HepG2 (cell line): ENCODE data around the gene CLRN2. TPM values are rescaled to one million over a fixed set of nuclear protein-coding genes. Genes with fewer than 3 reads are reported as not detected.
A peak's percentile ranks its signal among the peaks of the same experiment; 100 is the strongest.

ENCODE experiments used
- CSRNP1 ChIP-seq: sonication (generic); formaldehyde crosslinking; IDR thresholded peaks from 2 replicates; pipeline ENCODE4 v1.8.1; 2023; ENCODE audit warnings: mild to moderate bottlenecking, missing genetic modification reagents
- DMTF1 ChIP-seq: sonication (generic); formaldehyde crosslinking; IDR thresholded peaks from 2 replicates; pipeline ENCODE4 v1.4.0; 2020; ENCODE audit warnings: mild to moderate bottlenecking, missing genetic modification reagents
- FOXK1 ChIP-seq: sonication (generic); formaldehyde crosslinking; IDR thresholded peaks from 2 replicates; pipeline ENCODE4 v1.4.0; 2020; ENCODE audit warnings: low read depth, missing genetic modification reagents, borderline replicate concordance
- HNF4A ChIP-seq: sonication (generic); formaldehyde crosslinking; IDR thresholded peaks from 2 replicates; pipeline ENCODE4 v1.4.0; 2020; ENCODE audit warnings: missing genetic modification reagents
- KLF13 ChIP-seq: sonication (generic); formaldehyde crosslinking; IDR thresholded peaks from 2 replicates; pipeline ENCODE4 v1.4.0; 2020; ENCODE audit warnings: mild to moderate bottlenecking, missing genetic modification reagents
- MEIS2 ChIP-seq: sonication (generic); formaldehyde crosslinking; IDR thresholded peaks from 2 replicates; pipeline ENCODE4 v1.9.0; 2021; ENCODE audit warnings: mild to moderate bottlenecking, missing genetic modification reagents
- NAIF1 ChIP-seq: sonication (generic); formaldehyde crosslinking; IDR thresholded peaks from 2 replicates; pipeline ENCODE4 v1.5.0; 2020; ENCODE audit warnings: mild to moderate bottlenecking, missing genetic modification reagents, borderline replicate concordance
- NCOR1 ChIP-seq: fragments of 200-600 bp; sonication (generic); IDR thresholded peaks from 2 replicates; pipeline ENCODE4 v1.7.0; 2017; ENCODE audit warnings: antibody characterized with exemption, low read length, borderline replicate concordance
- PAX8 ChIP-seq: sonication (generic); formaldehyde crosslinking; IDR thresholded peaks from 2 replicates; pipeline ENCODE4 v1.8.0; 2022; ENCODE audit warnings: mild to moderate bottlenecking, missing genetic modification reagents, borderline replicate concordance
- TBX2 ChIP-seq: sonication (generic); formaldehyde crosslinking; IDR thresholded peaks from 2 replicates; pipeline ENCODE4 v1.5.0; 2020; ENCODE audit warnings: missing genetic modification reagents, mild to moderate bottlenecking, borderline replicate concordance
- ZNF260 ChIP-seq: sonication (generic); formaldehyde crosslinking; IDR thresholded peaks from 2 replicates; pipeline ENCODE4 v1.4.0; 2020; ENCODE audit warnings: missing genetic modification reagents, low read depth, mild to moderate bottlenecking, borderline replicate concordance
- ZNF33A ChIP-seq: sonication (generic); formaldehyde crosslinking; IDR thresholded peaks from 2 replicates; pipeline ENCODE4 v1.5.1; 2020; ENCODE audit warnings: missing genetic modification reagents, mild to moderate bottlenecking, moderate library complexity, borderline replicate concordance
- polyA plus RNA-seq, 8 experiments: library from polyadenylated mRNA; depleted of rRNA in 3 of 8; stranded (reverse) in 7 of 8; unstranded in 1 of 8; fragments of >200 nt; fragmentation: Illumina TruSeq in 4 of 8; extraction: Trizol in 4 of 8; gene quantifications; 2 replicates each; pipeline versions ENCODE4 v1.2.1 to v1.2.3, GENCODE V29; 2011 to 2016; ENCODE audit warnings: low read depth in 4 of 8, missing spikeins in 1 of 8, mixed read lengths in 1 of 8; ENCODE audit not compliant: insufficient read depth in 1 of 8
- total RNA-seq, 5 experiments: library from RNA; depleted of rRNA; stranded (reverse); fragments of >200 nt; fragmentation: Illumina TruSeq; extraction: Trizol; gene quantifications; 2 replicates each; pipeline ENCODE4 v1.2.3, GENCODE V29; 2016; ENCODE audit warnings: low read depth in 1 of 5
- TF ChIP-seq, protein P1 (sequence below): sonication (generic); IDR thresholded peaks from 2 replicates; pipeline ENCODE4 v1.6.1; 2016; ENCODE audit warnings: low read depth, borderline replicate concordance
- TF ChIP-seq, protein P2 (sequence below): fragments of 450-650 bp; IDR thresholded peaks from 2 replicates; pipeline ENCODE4 v1.6.1; 2017; ENCODE audit warnings: mild to moderate bottlenecking
- TF ChIP-seq, protein P3 (sequence below): sonication (generic); formaldehyde crosslinking; IDR thresholded peaks from 2 replicates; pipeline ENCODE4 v1.4.0; 2020; ENCODE audit warnings: missing genetic modification reagents, borderline replicate concordance
- TF ChIP-seq, protein P4 (sequence below): sonication (generic); formaldehyde crosslinking; IDR thresholded peaks from 2 replicates; pipeline ENCODE4; 2020; ENCODE audit warnings: missing genetic modification reagents, mild to moderate bottlenecking, borderline replicate concordance

Gene CLRN2
- total and polyA plus RNA-seq, 2 of the 13 experiments (the other 11 are each of a cell fraction or from before 2014, with no cell fraction given) = not detected

DNA sequence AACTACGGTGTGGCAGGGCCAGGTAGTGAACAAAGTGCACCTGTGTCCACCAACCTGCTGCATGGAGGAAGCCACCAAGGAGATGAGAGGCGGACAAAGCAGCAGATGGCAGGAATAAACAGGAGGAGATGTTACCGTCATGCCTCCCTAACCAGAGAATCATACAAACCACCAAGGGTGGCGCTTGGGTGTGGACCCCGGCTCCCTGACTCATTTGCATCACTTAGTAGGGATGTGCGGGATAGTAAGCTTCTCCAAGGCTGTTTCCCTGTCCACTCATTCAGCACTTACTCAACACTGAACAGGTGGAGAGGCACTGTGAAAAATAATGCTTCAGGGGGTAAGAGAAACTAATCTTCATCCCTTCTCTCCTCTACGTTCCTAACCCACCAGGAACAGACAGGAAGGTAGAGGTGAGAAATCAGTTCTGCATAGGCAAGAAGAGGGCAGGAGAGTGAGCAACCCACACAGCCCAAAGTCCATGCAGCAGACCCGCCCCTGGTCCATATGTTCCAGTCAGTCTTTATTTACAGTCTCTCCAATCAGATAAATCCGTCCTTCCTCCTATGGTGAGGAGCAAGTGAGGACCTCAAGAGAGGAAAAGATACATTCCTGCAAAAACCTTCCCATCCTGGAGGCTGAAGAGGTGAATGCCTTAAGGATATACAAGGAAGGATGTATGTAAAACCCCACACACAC lies 37.0 kb upstream of the CLRN2 start (continued):
- TF ChIP-seq CSRNP1 (CRISPR knock-in tag) (no peak), FOXK1 (CRISPR knock-in tag) (no peak), DMTF1 (CRISPR knock-in tag) (no peak), MEIS2 (CRISPR knock-in tag) (no peak), NAIF1 (CRISPR knock-in tag) (no peak), HNF4A (CRISPR knock-in tag) (peak; percentile 81), NCOR1 (peak; percentile 18; the same call in 1 of the 2 replicates), KLF13 (CRISPR knock-in tag) (no peak), ZNF33A (CRISPR knock-in tag) (no peak), TBX2 (CRISPR knock-in tag) (peak; percentile 18), ZNF260 (CRISPR knock-in tag) (no peak), PAX8 (no peak)
- TF ChIP-seq, protein P1, sequence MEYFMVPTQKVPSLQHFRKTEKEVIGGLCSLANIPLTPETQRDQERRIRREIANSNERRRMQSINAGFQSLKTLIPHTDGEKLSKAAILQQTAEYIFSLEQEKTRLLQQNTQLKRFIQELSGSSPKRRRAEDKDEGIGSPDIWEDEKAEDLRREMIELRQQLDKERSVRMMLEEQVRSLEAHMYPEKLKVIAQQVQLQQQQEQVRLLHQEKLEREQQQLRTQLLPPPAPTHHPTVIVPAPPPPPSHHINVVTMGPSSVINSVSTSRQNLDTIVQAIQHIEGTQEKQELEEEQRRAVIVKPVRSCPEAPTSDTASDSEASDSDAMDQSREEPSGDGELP = 0 out of 2 replicates have a peak, but pooled peaks have one; percentile 46
- TF ChIP-seq, protein P2, sequence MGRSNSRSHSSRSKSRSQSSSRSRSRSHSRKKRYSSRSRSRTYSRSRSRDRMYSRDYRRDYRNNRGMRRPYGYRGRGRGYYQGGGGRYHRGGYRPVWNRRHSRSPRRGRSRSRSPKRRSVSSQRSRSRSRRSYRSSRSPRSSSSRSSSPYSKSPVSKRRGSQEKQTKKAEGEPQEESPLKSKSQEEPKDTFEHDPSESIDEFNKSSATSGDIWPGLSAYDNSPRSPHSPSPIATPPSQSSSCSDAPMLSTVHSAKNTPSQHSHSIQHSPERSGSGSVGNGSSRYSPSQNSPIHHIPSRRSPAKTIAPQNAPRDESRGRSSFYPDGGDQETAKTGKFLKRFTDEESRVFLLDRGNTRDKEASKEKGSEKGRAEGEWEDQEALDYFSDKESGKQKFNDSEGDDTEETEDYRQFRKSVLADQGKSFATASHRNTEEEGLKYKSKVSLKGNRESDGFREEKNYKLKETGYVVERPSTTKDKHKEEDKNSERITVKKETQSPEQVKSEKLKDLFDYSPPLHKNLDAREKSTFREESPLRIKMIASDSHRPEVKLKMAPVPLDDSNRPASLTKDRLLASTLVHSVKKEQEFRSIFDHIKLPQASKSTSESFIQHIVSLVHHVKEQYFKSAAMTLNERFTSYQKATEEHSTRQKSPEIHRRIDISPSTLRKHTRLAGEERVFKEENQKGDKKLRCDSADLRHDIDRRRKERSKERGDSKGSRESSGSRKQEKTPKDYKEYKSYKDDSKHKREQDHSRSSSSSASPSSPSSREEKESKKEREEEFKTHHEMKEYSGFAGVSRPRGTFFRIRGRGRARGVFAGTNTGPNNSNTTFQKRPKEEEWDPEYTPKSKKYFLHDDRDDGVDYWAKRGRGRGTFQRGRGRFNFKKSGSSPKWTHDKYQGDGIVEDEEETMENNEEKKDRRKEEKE = no peak
- TF ChIP-seq, protein P3, sequence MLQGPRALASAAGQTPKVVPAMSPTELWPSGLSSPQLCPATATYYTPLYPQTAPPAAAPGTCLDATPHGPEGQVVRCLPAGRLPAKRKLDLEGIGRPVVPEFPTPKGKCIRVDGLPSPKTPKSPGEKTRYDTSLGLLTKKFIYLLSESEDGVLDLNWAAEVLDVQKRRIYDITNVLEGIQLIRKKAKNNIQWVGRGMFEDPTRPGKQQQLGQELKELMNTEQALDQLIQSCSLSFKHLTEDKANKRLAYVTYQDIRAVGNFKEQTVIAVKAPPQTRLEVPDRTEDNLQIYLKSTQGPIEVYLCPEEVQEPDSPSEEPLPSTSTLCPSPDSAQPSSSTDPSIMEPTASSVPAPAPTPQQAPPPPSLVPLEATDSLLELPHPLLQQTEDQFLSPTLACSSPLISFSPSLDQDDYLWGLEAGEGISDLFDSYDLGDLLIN (CRISPR knock-in tag) = no peak
- TF ChIP-seq, protein P4, sequence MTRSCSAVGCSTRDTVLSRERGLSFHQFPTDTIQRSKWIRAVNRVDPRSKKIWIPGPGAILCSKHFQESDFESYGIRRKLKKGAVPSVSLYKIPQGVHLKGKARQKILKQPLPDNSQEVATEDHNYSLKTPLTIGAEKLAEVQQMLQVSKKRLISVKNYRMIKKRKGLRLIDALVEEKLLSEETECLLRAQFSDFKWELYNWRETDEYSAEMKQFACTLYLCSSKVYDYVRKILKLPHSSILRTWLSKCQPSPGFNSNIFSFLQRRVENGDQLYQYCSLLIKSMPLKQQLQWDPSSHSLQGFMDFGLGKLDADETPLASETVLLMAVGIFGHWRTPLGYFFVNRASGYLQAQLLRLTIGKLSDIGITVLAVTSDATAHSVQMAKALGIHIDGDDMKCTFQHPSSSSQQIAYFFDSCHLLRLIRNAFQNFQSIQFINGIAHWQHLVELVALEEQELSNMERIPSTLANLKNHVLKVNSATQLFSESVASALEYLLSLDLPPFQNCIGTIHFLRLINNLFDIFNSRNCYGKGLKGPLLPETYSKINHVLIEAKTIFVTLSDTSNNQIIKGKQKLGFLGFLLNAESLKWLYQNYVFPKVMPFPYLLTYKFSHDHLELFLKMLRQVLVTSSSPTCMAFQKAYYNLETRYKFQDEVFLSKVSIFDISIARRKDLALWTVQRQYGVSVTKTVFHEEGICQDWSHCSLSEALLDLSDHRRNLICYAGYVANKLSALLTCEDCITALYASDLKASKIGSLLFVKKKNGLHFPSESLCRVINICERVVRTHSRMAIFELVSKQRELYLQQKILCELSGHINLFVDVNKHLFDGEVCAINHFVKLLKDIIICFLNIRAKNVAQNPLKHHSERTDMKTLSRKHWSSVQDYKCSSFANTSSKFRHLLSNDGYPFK = no peak
